Fibroblast of villous mesenchyme (primary cell): ENCODE data around the gene BCAN. TPM values are rescaled to one million over a fixed set of nuclear protein-coding genes. Genes with fewer than 3 reads are reported as not detected.

Experiments
- DNase-seq: peaks from one replicate; pipeline ENCODE4 v3.0.0-alpha.2; 2010; ENCODE audit warnings: low read depth
- H3K4me3 ChIP-seq: 2 replicates; pipeline ENCODE4 v1.5.1; 2011; ENCODE audit warnings: low read depth, mild to moderate bottlenecking, low read length
- total RNA-seq: library from RNA; depleted of rRNA; stranded (reverse); fragments of >200 nt; gene quantifications from 2 replicates; pipeline ENCODE4 v1.2.3, GENCODE V29; 2012
- TF ChIP-seq, protein P1 (sequence below): IDR thresholded peaks from 2 replicates; pipeline ENCODE4 v1.5.1; 2012; ENCODE audit warnings: low read depth, mild to moderate bottlenecking, low read length; ENCODE audit not compliant: insufficient read depth

The BCAN gene
- total RNA-seq, 1 donor, result not detected

DNA sequence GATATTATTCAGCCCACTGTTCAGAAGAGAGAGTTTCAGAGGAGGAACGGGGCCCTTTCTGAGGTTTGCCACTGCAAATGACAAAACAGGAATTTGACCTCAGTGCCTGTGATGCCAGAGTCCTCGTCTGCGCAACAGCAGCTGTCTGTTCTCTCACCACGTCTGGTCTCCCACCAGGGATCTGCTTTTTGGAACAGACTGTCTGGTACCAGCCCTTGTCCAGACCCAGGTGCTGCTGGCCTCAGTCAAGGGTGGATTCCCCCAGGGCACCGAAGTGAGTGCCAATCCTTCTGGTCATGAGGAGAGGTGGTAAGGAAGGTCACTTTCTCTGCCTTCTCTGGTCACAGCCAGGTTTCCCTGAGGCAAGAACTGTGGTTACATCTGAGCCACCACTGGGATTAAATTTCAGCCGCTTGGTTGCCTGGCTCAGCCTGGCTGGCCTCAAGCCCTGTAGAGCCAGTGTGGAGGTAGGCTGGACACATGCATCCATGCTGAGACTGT is 2.3 kb upstream of the BCAN start:
- DNase-seq, result no peak
- TF ChIP-seq, protein P1, sequence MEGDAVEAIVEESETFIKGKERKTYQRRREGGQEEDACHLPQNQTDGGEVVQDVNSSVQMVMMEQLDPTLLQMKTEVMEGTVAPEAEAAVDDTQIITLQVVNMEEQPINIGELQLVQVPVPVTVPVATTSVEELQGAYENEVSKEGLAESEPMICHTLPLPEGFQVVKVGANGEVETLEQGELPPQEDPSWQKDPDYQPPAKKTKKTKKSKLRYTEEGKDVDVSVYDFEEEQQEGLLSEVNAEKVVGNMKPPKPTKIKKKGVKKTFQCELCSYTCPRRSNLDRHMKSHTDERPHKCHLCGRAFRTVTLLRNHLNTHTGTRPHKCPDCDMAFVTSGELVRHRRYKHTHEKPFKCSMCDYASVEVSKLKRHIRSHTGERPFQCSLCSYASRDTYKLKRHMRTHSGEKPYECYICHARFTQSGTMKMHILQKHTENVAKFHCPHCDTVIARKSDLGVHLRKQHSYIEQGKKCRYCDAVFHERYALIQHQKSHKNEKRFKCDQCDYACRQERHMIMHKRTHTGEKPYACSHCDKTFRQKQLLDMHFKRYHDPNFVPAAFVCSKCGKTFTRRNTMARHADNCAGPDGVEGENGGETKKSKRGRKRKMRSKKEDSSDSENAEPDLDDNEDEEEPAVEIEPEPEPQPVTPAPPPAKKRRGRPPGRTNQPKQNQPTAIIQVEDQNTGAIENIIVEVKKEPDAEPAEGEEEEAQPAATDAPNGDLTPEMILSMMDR, result no peak
- no peak overlapping the region for H3K4me3 ChIP-seq

DNA sequence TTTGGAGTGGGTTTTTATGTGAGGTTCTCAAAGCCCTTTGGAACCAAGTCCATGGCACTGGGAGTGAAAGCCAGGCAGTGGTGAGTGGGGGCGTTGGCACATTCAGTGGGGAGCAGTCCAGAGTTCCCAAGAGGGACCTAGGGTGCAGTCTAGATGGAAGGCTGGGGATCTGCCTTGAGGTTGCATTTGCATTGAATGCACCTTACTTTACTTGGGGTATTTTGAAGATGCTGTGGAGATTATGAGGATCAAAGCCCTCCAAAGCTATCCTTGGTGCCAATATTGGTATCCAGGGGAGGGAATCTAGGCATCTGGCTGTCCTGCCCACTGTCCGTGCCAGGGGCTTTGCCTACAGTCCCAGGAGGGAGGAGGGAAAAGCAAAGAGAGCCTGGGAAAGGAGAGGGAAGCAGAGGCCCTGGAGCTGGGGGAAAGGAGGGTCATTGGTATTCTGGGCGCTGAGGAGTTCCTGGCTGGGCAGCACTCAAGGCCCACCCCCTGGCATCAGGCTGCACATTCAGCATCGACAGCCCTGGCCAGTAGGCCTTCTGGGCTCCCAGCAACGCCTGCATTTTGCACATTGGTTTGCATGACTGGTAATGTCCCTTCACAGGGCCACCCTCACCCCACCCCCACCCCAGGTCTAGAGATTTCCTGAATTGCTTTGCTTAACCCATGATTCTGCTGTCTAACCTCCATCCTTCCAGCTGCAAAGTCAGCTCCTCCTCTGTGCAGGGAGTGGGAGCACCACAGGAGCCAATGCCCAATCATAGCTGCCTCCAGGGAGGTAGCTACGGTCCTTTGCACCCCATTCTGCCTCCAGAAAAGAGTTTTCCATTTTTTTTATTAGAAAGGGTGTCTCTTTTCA is 843 bp upstream of the BCAN start:
- H3K4me3 ChIP-seq, result no peak overlapping the region

DNA sequence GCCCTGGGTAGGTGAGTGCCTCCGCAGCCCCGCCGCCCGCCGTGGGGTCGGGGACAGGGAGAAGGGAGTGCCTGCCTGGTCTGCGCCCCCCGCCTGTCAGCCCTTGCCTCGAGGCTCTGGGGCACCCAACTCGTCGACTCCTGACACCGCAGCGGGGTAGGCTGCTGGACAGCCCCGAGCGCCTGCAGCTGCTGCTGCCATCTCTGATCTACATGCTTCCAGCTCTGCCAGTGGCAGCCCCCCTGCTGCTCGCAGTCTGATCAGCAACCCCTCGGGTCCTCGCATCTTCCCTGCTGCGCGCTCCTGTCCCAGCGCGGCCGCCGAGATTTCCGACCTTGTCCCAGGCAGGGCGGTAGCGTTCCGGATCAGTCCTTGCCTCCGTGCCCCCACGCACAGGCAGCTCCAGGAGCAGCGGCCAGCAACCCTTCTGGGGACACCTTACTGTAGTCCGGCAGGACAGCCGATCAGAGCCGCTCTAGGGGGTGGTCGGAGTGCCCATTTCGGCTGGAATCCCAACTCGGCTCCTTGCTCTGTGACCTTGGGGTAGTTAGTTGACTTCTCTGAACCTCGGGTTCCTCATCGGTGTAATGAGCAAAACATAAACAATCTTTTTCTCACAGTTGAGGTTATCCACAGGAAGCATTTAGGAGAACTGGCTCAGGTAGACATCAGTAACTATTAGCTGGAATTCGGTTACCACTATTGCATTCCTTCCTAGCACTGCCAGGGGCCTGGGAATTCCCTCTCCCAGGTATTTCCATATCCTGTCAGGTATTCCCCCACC is 540 bp downstream of the BCAN start:
- TF ChIP-seq, protein P1, result no peak
- no peak overlapping the region for H3K4me3 ChIP-seq
- DNase-seq, result no peak

More for the DNA sequence above, 843 bp upstream of the BCAN start:
- TF ChIP-seq, protein P1, result no peak
- DNase-seq, result no peak

DNA sequence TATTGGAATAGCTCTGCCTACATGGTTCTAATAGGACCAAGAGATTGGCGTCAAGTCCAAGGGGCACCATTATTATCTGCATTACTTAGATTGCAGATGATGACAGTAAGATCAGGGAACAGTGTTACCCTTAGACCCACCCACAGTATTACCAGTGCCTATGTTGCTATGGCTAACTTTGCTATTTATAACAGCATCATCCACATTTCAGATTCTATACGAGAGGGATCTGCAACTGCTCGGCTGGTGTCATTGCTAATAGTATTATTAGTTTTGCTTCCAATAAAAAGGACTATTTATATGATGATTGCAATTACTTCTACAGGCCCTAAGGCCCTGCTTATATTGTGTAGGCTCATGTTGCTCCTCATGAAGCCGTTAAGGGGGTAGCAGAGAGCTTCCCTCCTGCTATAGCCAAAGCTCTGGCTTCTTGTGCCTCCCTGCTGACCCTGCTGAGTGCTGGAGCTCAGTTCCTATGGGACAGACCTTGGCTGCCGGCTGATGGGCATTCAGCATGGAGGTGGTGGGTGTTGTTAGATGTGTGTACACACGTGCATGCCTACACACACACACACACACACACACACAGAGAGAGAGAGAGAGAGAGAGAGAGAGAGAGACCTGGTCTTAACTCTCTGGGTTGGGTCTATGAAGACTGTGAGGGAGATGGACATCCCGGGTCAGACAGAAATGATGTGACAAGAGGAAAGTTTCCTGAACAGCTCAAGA is 1.3 kb downstream of the BCAN start:
- no peak overlapping the region for H3K4me3 ChIP-seq
- TF ChIP-seq, protein P1, result no peak
- DNase-seq, result no peak

DNA sequence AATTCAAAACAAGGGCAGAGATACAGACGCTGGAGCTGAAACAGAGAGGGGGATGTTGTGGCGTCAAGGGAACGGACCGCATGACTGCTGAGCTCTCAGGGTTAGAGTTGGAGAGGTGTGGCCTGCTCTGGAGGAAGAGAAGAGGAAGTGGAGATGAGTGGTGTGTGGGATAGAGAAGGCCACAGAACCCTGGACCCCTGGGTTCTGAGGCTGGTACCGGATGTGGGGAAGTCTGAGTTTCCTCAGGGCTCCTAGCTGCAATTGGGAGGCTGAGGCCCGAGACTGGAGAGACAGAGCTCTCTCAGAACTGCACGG is 1.8 kb downstream of the BCAN start:
- no peak for DNase-seq
- no peak overlapping the region for H3K4me3 ChIP-seq
- TF ChIP-seq, protein P1, result no peak

DNA sequence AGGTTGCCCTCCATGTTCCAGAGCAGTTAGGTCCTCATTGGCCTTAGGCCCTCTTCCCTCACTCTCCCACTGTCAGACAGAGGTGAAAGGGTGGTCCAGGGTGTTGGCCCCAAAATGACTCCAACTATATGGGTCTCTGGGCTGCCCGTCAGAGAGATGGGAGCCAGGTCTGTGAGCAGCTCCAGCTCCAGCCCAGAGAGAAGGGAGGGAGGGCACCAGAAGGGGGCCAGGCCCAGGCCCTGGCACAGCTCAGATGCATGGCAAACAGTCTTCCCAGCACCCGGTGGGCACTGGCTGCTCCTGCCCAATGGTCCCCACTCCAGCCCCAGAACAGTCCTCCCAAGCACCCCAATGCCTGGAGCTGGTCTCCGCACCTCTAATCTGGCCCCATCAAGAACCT is 2.2 kb downstream of the BCAN start:
- DNase-seq, result no peak
- TF ChIP-seq, protein P1, result no peak
- H3K4me3 ChIP-seq, result no peak overlapping the region
